WTC11 (cell line): ENCODE data around the gene GPRC5C. TPM values are rescaled to one million over a fixed set of nuclear protein-coding genes. Genes with fewer than 3 reads are reported as not detected.

Experiments used
- ATAC-seq: fragments of 200-7000 bp; cut with Tn5 transposase; 2 replicates; pipeline ENCODE4 v1.10.0; 2021; ENCODE audit warnings: mild to moderate bottlenecking, moderate library complexity
- CTCF ChIA-PET: fragments of 300-600 bp; sonication (Branson Sonifier 250); formaldehyde crosslinking; loops from one replicate; lab custom pipeline; 2021; ENCODE audit warnings: antibody characterized with exemption; lab: Charles Lee
- POLR2A ChIA-PET: fragments of 350-600 bp; sonication (Branson Sonifier 250); formaldehyde crosslinking; loops from one replicate; lab custom pipeline; 2021; ENCODE audit warnings: antibody characterized with exemption; lab: Charles Lee
- DNase-seq: peaks from one replicate; pipeline ENCODE4 v3.0.0; 2021; ENCODE audit warnings: low spot score
- H3K27ac Mint-ChIP-seq: 2 replicates; pipeline ENCODE4 v1.8.0; 2021; ENCODE audit warnings: mixed read lengths
- H3K27me3 Mint-ChIP-seq: 2 replicates; pipeline ENCODE4 v1.8.0; 2021; ENCODE audit warnings: low read depth, mild to moderate bottlenecking, moderate library complexity, mixed read lengths
- H3K36me3 Mint-ChIP-seq: 2 replicates; pipeline ENCODE4 v1.8.0; 2021; ENCODE audit warnings: mixed read lengths
- H3K4me1 Mint-ChIP-seq: 2 replicates; pipeline ENCODE4 v1.8.0; 2022; ENCODE audit warnings: mixed read lengths
- H3K4me3 Mint-ChIP-seq: 2 replicates; pipeline ENCODE4 v1.8.0; 2021; ENCODE audit warnings: mild to moderate bottlenecking, moderate library complexity, mixed read lengths
- H3K9me3 Mint-ChIP-seq: 2 replicates; pipeline ENCODE4 v1.8.0; 2021; ENCODE audit warnings: mixed read lengths
- ETV6 ChIP-seq: sonication (generic); formaldehyde crosslinking; IDR thresholded peaks from 2 replicates; pipeline ENCODE4 v1.8.1; 2022; ENCODE audit warnings: mild to moderate bottlenecking, missing genetic modification reagents
- GTF2I ChIP-seq: fragments of 250-450 bp; sonication (Bioruptor Pico); conservative IDR thresholded peaks from 2 replicates; pipeline ENCODE4 v1.4.0; 2021; ENCODE audit warnings: mild to moderate bottlenecking
- MAX ChIP-seq: sonication (generic); formaldehyde crosslinking; IDR thresholded peaks from 2 replicates; pipeline ENCODE4 v1.8.0; 2022; ENCODE audit warnings: mild to moderate bottlenecking, missing genetic modification reagents
- NFATC4 ChIP-seq: fragments of 250-450 bp; sonication (Bioruptor Pico); IDR thresholded peaks from 2 replicates; pipeline ENCODE4 v1.9.0; 2021; ENCODE audit warnings: mild to moderate bottlenecking
- NR1H2 ChIP-seq: sonication (generic); formaldehyde crosslinking; IDR thresholded peaks from 2 replicates; pipeline ENCODE4 v1.9.0; 2021; ENCODE audit warnings: mild to moderate bottlenecking, moderate library complexity, missing genetic modification reagents
- NR3C1 ChIP-seq: sonication (generic); formaldehyde crosslinking; conservative IDR thresholded peaks from 2 replicates; pipeline ENCODE4 v1.8.1; 2023; ENCODE audit warnings: low read depth, mild to moderate bottlenecking, missing genetic modification reagents
- SOX15 ChIP-seq: fragments of 250-450 bp; sonication (Bioruptor Pico); IDR thresholded peaks from 2 replicates; pipeline ENCODE4 v1.9.0; 2021; ENCODE audit warnings: mild to moderate bottlenecking
- SP1 ChIP-seq: sonication (generic); formaldehyde crosslinking; conservative IDR thresholded peaks from 2 replicates; pipeline ENCODE4 v1.8.1; 2022; ENCODE audit warnings: missing genetic modification reagents
- TEAD1 ChIP-seq: sonication (generic); formaldehyde crosslinking; IDR thresholded peaks from 2 replicates; pipeline ENCODE4 v1.8.0; 2022; ENCODE audit warnings: mild to moderate bottlenecking, missing genetic modification reagents
- TEAD4 ChIP-seq: sonication (generic); formaldehyde crosslinking; IDR thresholded peaks from 2 replicates; pipeline ENCODE4 v1.8.0; 2022; ENCODE audit warnings: mild to moderate bottlenecking, missing genetic modification reagents
- TP53 ChIP-seq: sonication (generic); formaldehyde crosslinking; IDR thresholded peaks from 2 replicates; pipeline ENCODE4 v1.8.1; 2023; ENCODE audit warnings: mild to moderate bottlenecking, missing genetic modification reagents
- ZNF138 ChIP-seq: sonication (generic); formaldehyde crosslinking; conservative IDR thresholded peaks from 2 replicates; pipeline ENCODE4 v1.8.1; 2022; ENCODE audit warnings: mild to moderate bottlenecking, moderate library complexity, missing genetic modification reagents
- ZNF232 ChIP-seq: sonication (generic); formaldehyde crosslinking; IDR thresholded peaks from 2 replicates; pipeline ENCODE4 v1.8.0; 2022; ENCODE audit warnings: mild to moderate bottlenecking, missing genetic modification reagents
- ZNF425 ChIP-seq: fragments of 250-450 bp; sonication (Bioruptor Pico); conservative IDR thresholded peaks from 2 replicates; pipeline ENCODE4 v1.9.0; 2021; ENCODE audit warnings: mild to moderate bottlenecking
- ZNF512 ChIP-seq: sonication (generic); formaldehyde crosslinking; IDR thresholded peaks from 2 replicates; pipeline ENCODE4 v1.8.1; 2022; ENCODE audit warnings: missing genetic modification reagents, borderline replicate concordance
- ZNF671 ChIP-seq: fragments of 250-450 bp; sonication (Bioruptor Pico); IDR thresholded peaks from 2 replicates; pipeline ENCODE4 v1.8.0; 2021; ENCODE audit warnings: mild to moderate bottlenecking
- total RNA-seq: library from RNA; stranded (reverse); gene quantifications from 3 replicates; pipeline ENCODE4 v1.2.3, GENCODE V29; 2021
- TF ChIP-seq, protein P1 (sequence below): fragments of 200-600 bp; IDR thresholded peaks from 2 replicates; pipeline ENCODE4 v1.8.0; 2022; ENCODE audit warnings: antibody characterized with exemption
- TF ChIP-seq, protein P2 (sequence below): sonication (generic); formaldehyde crosslinking; IDR thresholded peaks from 2 replicates; pipeline ENCODE4 v1.8.1; 2022; ENCODE audit warnings: low read depth, mild to moderate bottlenecking, moderate library complexity, missing genetic modification reagents, borderline replicate concordance
- TF ChIP-seq, protein P3 (sequence below): sonication (generic); formaldehyde crosslinking; IDR thresholded peaks from 2 replicates; pipeline ENCODE4 v1.8.1; 2023; ENCODE audit warnings: mild to moderate bottlenecking, missing genetic modification reagents, moderate library complexity
- TF ChIP-seq, protein P4 (sequence below): fragments of 250-450 bp; sonication (Bioruptor Pico); IDR thresholded peaks from 2 replicates; pipeline ENCODE4 v1.9.0; 2021; ENCODE audit warnings: mild to moderate bottlenecking, borderline replicate concordance
- TF ChIP-seq, protein P5 (sequence below): sonication (generic); formaldehyde crosslinking; conservative IDR thresholded peaks from 2 replicates; pipeline ENCODE4 v1.8.1; 2022; ENCODE audit warnings: mild to moderate bottlenecking, missing genetic modification reagents

Gene GPRC5C
- total RNA-seq, 1 experiment from 2014 or later: 19.6 TPM

DNA sequence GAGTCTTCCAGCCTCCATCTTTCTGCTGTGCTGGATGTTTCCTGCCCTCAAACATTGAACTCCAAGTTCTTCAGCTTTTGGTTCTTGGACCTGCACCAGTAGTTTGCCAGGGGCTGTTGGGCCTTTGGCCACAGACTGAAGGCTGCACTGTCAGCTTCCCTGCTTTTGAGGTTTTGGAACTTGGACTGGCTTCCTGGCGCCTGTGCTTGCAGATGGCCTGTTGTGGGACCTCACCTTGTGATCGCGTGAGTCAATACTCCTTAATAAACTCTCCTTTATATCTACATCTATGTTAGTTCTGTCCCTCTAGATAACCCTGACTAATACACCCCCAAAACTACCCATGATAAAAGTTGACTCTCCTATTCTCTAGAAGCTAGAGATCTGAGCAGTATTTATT lies 26.9 kb downstream of the GPRC5C start (continued):
- TF ChIP-seq, protein P1, sequence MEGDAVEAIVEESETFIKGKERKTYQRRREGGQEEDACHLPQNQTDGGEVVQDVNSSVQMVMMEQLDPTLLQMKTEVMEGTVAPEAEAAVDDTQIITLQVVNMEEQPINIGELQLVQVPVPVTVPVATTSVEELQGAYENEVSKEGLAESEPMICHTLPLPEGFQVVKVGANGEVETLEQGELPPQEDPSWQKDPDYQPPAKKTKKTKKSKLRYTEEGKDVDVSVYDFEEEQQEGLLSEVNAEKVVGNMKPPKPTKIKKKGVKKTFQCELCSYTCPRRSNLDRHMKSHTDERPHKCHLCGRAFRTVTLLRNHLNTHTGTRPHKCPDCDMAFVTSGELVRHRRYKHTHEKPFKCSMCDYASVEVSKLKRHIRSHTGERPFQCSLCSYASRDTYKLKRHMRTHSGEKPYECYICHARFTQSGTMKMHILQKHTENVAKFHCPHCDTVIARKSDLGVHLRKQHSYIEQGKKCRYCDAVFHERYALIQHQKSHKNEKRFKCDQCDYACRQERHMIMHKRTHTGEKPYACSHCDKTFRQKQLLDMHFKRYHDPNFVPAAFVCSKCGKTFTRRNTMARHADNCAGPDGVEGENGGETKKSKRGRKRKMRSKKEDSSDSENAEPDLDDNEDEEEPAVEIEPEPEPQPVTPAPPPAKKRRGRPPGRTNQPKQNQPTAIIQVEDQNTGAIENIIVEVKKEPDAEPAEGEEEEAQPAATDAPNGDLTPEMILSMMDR: no peak
- TF ChIP-seq SP1: no peak
- no peak for TF ChIP-seq NR1H2
- TF ChIP-seq, protein P2, sequence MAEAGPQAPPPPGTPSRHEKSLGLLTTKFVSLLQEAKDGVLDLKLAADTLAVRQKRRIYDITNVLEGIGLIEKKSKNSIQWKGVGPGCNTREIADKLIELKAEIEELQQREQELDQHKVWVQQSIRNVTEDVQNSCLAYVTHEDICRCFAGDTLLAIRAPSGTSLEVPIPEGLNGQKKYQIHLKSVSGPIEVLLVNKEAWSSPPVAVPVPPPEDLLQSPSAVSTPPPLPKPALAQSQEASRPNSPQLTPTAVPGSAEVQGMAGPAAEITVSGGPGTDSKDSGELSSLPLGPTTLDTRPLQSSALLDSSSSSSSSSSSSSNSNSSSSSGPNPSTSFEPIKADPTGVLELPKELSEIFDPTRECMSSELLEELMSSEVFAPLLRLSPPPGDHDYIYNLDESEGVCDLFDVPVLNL (CRISPR knock-in tag): no peak
- no peak for TF ChIP-seq ZNF138
- TF ChIP-seq ZNF232 (CRISPR knock-in tag): no peak
- TF ChIP-seq ZNF425: no peak
- TF ChIP-seq ZNF671 (CRISPR knock-in tag): no peak
- TF ChIP-seq GTF2I: no peak
- TF ChIP-seq MAX (CRISPR knock-in tag): no peak

DNA sequence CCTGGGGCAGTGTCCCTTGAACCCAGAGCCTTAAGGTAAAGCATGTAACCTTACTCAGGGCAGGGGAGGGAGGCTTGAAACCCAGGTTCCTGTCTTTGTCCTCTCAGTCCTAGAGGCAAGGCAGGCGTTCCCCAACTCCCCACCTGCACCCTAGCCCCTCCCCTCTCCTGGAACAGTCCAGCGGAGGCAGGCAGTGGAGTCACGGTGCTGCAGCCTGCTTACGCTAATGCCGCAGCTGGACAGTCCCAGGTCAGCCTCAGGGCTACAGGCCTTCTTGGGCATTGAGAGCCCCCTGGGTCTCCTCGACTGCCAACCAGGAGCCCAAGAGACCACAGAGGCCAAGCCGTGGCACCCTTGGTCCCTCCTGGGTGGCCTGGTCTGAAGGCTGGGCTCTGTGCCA lies 27.7 kb downstream of the GPRC5C start:
- H3K27me3 Mint-ChIP-seq: peaks cover 8% of the 10 kb centered on the region
- ChIA-PET POLR2A (no interaction called here), CTCF (no interaction called here)
- H3K4me3 Mint-ChIP-seq: no peak overlapping the region
- DNase-seq: no peak
- no peaks in the 10 kb centered on the region for H3K36me3 Mint-ChIP-seq
- ATAC-seq: no peak
- H3K27ac Mint-ChIP-seq: no peak overlapping the region
- TF ChIP-seq TEAD4 (no peak), ZNF512 (CRISPR knock-in tag) (no peak), TP53 (CRISPR knock-in tag) (no peak), TEAD1 (CRISPR knock-in tag) (no peak), ZNF671 (CRISPR knock-in tag) (no peak), NFATC4 (CRISPR knock-in tag) (no peak), NR3C1 (no peak), ETV6 (CRISPR knock-in tag) (no peak), SOX15 (CRISPR knock-in tag) (no peak)
- TF ChIP-seq, protein P3, sequence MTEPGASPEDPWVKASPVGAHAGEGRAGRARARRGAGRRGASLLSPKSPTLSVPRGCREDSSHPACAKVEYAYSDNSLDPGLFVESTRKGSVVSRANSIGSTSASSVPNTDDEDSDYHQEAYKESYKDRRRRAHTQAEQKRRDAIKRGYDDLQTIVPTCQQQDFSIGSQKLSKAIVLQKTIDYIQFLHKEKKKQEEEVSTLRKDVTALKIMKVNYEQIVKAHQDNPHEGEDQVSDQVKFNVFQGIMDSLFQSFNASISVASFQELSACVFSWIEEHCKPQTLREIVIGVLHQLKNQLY (CRISPR knock-in tag): no peak
- TF ChIP-seq, protein P4, sequence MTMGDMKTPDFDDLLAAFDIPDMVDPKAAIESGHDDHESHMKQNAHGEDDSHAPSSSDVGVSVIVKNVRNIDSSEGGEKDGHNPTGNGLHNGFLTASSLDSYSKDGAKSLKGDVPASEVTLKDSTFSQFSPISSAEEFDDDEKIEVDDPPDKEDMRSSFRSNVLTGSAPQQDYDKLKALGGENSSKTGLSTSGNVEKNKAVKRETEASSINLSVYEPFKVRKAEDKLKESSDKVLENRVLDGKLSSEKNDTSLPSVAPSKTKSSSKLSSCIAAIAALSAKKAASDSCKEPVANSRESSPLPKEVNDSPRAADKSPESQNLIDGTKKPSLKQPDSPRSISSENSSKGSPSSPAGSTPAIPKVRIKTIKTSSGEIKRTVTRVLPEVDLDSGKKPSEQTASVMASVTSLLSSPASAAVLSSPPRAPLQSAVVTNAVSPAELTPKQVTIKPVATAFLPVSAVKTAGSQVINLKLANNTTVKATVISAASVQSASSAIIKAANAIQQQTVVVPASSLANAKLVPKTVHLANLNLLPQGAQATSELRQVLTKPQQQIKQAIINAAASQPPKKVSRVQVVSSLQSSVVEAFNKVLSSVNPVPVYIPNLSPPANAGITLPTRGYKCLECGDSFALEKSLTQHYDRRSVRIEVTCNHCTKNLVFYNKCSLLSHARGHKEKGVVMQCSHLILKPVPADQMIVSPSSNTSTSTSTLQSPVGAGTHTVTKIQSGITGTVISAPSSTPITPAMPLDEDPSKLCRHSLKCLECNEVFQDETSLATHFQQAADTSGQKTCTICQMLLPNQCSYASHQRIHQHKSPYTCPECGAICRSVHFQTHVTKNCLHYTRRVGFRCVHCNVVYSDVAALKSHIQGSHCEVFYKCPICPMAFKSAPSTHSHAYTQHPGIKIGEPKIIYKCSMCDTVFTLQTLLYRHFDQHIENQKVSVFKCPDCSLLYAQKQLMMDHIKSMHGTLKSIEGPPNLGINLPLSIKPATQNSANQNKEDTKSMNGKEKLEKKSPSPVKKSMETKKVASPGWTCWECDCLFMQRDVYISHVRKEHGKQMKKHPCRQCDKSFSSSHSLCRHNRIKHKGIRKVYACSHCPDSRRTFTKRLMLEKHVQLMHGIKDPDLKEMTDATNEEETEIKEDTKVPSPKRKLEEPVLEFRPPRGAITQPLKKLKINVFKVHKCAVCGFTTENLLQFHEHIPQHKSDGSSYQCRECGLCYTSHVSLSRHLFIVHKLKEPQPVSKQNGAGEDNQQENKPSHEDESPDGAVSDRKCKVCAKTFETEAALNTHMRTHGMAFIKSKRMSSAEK (CRISPR knock-in tag): no peak
- TF ChIP-seq, protein P5, sequence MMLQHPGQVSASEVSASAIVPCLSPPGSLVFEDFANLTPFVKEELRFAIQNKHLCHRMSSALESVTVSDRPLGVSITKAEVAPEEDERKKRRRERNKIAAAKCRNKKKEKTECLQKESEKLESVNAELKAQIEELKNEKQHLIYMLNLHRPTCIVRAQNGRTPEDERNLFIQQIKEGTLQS (CRISPR knock-in tag): no peak
- peaks cover 21% of the 10 kb centered on the region for H3K4me1 Mint-ChIP-seq
- no peaks in the 10 kb centered on the region for H3K9me3 Mint-ChIP-seq
